HG03439 (cell line): ENCODE results near the gene ZGRF1.
"Not testable (repeated sequence)": the region's sequence is repeated elsewhere in the genome, so short reads cannot be mapped to it uniquely, and the experiment has no call there.

ENCODE experiments used
- ATAC-seq: cut with Tn5 transposase; IDR thresholded peaks from one replicate; pipeline ENCODE4 v1.9.1; 2021; ENCODE audit warnings: mild to moderate bottlenecking, moderate library complexity; ENCODE audit not compliant: unreplicated experiment

ZGRF1 gene, protein sequence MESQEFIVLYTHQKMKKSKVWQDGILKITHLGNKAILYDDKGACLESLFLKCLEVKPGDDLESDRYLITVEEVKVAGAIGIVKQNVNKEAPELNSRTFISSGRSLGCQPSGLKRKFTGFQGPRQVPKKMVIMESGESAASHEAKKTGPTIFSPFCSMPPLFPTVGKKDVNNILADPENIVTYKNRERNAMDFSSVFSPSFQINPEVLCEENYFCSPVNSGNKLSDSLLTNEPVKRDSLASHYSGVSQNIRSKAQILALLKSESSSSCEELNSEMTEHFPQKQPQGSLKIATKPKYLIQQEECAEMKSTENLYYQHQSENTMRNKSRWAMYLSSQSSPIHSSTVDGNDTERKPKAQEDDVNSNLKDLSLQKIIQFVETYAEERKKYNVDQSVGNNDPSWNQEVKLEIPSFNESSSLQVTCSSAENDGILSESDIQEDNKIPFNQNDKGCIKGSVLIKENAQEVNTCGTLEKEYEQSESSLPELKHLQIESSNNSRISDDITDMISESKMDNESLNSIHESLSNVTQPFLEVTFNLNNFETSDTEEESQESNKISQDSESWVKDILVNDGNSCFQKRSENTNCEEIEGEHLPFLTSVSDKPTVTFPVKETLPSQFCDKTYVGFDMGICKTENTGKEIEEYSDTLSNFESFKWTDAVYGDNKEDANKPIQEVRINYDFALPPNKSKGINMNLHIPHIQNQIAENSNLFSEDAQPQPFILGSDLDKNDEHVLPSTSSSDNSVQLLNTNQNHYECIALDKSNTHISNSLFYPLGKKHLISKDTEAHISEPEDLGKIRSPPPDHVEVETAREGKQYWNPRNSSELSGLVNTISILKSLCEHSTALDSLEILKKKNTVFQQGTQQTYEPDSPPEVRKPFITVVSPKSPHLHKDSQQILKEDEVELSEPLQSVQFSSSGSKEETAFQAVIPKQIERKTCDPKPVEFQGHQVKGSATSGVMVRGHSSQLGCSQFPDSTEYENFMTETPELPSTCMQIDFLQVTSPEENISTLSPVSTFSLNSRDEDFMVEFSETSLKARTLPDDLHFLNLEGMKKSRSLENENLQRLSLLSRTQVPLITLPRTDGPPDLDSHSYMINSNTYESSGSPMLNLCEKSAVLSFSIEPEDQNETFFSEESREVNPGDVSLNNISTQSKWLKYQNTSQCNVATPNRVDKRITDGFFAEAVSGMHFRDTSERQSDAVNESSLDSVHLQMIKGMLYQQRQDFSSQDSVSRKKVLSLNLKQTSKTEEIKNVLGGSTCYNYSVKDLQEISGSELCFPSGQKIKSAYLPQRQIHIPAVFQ (N-terminal part only)

DNA sequence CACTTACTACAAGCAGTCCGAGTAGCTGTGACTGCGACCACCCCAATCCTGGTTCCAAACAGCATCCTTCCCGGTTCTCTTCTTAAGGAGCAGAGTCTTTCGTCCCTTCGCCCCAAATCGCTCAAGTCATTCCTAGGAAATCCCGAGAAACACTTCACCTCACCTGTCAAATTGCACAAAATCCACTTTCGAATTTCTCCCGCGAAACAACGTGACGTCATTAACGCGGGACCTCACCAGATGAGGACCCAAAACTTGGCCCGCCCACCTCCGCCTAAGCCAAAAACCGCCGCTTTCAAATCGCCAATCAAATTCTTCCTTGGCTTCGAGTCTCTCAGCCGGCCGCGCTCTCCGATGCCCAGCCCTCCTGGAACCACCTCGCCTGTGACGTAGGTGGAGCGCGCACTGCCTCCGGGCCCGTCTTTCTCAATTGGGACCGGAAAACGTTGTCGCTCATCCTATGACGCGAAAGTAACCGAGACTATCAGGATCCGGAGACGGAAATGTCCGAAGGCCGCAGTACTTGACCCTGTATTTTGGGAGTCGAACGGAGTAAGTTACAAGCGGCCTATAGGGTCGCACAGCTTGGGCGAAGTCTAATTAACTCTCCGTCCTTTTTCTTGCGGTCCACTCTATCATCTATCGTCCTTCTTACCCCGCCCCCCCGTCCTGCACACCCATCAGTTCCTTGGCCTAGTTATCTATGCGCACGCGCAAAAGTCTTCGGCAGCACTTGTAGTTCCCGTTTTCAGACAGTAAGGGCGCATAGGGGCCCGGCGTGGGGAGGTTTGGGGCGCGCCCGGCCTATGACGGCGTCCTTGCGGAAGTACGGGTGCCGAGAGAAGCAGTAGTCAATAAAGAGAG is at the start of gene ZGRF1, which contains the start of gene LARP7:
Gene ZGRF1 (minus strand): TSS at position 222 of the 864 bp plus-strand sequence. CDS start 3,733 bp downstream, outside the sequence.
Gene LARP7 (plus strand): TSS at position 456 of the 864 bp plus-strand sequence. CDS start 7,527 bp downstream, outside the sequence.
- ATAC-seq: peak; percentile 90

DNA sequence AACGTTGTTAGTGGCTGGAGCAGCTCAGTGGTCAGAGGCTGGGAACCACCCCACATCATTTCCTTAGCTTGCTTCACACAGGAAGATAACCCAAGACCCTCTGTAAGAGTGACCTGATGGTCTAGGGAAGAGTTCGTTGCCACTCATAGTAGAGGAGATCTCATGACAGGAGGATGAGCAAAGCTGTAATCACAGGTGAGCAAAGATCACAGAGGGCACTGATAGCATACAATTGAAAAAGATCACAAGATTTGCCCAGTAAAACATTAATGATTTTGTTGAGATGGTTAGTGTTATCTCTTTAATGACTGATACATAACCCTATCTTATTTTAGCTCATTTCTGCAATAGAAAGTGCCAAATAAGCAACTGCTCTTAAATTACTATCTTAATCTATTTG is 44.3 kb upstream of the ZGRF1 start:
- ATAC-seq: no peak

DNA sequence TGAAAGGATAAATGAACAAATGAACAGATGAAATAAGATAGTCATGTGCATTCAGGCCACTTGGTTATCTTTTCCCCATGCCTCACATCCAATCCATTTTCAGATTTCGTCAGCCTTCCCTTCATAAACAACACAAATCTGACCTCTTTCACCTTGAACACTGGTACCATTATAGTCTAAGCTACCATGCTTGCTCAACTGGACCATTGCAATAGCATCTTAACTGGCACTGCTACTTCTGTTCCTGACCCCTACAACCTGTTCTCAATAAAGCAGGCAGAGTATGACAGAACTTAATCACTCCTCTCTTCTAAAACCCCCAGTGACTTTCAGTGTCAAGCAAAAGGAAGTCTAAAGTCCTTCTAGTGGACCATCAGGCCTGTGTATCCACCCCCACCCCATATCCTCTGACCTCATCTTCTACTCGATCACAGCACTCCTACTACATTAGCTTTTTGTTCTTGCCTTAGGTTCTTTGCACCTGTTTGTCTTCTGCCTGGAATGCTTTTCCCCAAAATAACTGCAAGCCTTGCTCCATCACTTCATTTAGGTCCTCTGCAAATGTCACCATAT is 40.9 kb upstream of the ZGRF1 start:
- no peak for ATAC-seq

DNA sequence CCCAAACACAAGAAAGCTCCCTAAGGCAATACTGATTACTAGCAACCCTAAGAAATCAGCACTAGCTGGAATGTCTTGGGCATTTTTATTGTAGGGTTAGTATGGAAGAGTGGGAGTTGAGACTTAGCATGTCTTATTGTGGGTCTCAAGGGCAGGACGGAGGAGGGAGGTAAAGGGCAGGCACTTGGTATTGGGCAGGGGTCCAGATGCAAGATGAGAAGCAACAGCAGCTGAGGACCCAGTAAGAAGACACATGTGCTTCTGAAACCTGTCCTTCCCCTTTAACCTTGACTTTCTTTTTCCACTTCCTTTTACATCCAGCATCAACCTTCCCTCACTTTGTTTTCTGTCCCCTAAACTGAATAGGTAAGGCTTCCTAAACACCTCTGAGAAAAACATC is 37.7 kb upstream of the ZGRF1 start:
- no peak for ATAC-seq

DNA sequence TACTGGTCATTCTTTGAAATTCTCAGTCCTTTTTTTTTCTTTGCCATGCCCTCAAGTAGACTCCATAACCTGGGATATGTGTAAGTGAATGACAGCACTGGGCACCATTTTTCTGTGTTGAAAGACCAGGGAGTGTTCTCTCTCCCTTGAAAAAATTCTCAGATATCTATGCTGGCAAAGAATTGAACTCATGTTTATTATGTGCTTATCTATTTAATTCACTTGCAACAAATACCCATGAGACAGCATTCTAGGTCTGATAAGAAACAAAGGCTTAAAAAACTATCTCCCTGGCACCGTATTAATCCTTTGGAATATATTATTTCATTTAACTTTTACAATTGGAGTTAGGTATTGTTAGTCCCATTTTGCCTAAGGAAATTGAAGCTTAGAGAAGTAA is 37.0 kb upstream of the ZGRF1 start:
- ATAC-seq: no peak

DNA sequence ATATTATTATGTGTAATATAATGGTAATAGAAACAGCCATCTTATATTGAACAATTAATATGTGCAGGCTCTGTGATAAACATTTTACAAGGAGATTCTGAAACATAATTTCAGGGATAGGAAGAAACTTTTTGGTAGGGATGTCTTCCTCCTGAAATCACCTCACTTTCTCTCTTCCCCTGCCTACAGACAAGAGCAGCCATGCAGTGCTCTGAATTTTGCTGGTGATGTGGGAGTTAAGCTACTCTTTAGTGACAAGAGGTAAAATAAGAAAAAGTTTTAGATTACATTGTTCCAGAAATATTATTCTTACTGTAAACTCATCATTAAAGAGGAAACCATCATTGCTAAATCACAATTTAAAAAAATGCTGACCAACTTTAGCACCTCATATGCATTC is 36.4 kb upstream of the ZGRF1 start:
- ATAC-seq: no peak

DNA sequence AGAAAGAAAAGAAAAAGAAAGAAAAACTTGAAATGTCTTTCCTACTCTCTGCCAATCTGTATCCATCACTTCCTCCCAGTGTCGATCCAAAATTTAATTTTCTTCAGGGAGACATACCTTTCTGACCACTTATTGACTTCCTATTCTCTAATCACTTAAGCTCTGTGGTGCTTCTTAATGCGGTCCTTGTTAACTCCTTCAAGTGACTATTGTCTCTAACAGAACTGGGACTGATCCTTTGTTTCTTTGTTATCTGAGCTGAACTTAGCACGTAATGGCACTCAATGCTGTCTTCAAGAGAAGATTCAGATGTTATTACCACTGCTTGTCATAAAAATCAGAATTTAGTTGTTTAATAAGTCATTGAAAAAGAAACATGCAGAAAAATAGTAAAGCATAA is 31.4 kb upstream of the ZGRF1 start:
- ATAC-seq: no peak

DNA sequence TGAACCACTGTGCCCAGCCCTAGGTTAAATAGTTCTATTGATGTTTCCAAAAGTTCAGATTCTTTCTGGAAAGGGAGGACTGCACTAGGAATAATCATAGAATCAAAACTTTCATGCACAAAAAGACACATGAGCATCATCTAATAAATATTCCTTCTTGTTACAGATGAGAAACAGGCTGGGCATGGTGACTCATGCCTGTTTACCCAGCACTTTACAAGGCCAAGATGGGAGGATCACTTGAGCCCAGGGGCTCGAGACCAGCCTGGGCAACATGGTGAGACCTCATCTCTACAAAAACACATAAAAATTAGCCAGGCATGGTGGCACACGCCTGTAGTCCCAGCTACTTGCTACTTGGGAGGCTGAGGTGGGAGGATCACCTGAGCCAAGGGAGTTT is 27.9 kb upstream of the ZGRF1 start:
- ATAC-seq: no peak

DNA sequence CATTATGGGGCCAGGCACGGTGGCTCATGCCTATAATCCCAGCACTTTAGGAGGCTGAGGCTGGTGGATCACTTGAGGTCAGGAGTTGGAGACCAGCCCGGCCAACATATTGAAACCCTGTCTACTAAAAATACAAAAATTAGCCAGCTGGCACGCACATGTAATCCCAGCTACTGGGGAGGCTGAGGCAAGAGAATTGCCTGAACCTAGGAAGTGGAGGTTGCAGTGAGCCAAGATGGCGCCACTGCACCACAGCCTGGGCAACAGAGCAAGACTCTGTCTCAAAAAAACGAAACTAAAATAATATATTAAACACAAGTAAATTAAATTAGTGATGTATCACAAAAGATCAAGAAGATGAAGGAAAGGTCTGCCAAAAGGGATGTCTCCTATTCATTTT is 19.4 kb upstream of the ZGRF1 start:
- ATAC-seq: not testable (repeated sequence)

DNA sequence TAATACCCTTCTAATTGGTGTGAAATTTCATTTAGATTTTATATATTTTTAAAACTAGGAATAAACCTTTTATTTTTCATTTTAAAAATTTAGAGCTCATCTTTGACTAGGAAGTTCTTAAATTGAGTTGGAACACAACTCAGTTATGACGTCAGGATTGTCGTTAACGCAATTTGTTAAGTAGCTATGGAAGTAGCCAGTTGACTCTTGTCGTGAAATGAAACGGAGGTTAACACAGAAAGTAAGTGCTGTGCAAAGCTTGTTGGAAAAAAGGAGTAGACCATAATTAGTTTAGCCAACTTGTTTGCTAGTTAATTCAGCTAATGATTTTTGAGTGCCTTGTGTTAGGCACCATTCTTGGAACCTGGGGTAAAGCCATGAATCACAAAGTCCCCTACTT is 18.6 kb upstream of the ZGRF1 start:
- ATAC-seq: no peak

DNA sequence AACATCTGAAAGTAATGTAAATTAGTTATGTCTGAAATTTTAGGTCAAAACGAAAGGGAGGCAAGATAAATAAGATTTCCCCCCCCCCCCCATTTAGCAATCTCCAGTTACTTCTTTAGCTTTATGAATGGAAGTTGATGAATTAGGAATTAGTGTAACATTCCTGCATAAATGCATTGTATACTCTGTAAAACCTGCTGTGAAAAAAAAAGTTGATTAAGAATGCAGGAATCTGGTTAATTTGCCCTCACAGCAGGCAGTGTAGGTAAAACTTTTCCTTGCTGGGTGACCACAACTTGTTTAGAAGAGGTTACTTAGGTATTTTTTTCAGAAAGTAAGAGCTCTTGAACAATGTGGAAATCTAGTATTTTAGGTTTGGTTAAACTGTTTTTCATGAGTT is 15.5 kb upstream of the ZGRF1 start:
- no peak for ATAC-seq

DNA sequence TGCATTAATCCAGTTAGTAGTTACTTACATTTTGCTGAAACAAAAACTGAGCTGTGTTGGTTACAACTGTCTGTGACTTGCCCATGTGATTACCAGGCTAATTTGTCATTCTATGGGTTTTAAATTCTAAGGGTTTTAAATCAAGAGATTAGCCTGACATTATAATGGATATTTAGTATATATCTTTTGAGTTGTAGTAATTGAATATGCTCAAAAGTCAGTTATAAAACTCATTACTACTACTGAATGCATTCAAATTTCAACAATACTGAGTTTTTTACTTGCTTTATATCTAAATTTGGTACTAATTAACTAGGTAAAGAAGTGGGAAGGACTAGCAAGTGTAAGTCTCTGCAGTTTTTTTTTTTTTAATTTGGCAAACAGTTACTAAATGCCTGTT is 14.9 kb upstream of the ZGRF1 start:
- no peak for ATAC-seq

DNA sequence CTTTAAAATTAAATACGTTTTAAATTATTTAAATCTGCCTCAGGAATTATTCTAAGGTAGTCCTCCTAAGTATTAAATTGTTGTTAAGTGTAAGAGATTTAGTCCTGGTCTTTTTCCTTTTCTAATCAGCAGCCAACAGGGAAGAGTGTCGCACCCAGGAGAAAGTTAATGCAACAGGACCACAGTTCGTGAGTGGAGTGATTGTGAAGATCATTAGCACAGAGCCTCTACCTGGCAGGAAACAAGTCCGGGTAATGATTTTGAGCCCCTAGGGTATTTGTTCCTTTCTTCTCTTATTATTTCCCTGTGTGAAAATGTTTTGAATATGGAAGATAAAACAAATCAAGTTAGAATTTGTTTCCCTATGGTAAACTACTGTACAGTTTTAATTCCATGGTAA is 13.6 kb upstream of the ZGRF1 start:
- no peak for ATAC-seq

DNA sequence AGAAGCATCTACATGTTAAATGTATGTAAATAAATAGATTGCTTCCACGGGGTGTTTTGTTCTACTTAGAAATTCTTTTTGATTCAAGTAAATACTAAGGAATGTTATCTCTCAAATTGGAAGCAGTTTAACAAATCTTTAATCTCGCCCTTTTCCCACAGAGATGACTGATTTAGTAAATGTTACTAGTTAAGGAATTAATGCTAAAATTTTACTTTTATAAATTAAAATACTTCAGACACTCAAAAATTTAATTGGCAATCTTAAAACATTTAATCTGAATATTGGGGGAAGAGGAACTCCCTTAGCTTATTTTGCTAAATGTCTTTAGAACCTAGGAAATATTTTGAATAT is 12.3 kb upstream of the ZGRF1 start:
- no peak for ATAC-seq

DNA sequence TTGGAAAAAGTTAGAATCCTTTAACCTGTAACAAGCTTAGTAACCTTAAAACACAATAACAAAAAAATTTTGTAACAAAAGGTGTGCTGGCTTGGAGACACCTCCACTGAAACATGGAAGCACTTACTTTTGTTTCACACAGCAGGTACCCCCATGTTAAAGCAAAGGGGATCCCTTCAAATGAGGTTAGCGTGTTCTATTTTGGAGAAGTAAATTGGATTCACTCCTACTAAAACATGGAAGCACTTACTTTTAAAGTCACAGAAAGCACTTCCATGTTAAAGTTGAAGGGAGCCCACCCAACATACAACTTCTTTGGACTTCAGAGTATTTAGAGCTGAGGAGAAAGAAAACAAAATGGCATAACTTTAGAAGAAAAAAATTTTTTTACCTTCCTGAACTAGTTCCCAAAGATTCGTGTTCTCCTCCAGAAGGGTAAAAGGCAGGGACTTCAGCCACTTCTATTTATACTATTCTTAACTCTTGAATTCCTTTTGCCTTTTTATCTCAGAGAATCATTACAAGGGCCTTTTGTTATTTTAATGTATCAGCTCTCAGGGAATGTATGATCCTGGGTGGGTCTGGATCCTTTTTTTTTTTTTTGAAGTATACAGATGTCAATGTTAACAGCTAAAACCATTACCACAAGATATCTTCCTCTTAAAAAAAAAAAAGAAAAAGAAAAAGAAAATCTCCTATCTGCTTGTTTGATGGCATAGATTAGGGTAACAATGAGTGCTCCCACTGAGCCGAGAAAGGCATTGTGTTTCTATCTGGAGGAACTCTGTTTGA is 11.8 kb upstream of the ZGRF1 start:
- ATAC-seq: no peak

DNA sequence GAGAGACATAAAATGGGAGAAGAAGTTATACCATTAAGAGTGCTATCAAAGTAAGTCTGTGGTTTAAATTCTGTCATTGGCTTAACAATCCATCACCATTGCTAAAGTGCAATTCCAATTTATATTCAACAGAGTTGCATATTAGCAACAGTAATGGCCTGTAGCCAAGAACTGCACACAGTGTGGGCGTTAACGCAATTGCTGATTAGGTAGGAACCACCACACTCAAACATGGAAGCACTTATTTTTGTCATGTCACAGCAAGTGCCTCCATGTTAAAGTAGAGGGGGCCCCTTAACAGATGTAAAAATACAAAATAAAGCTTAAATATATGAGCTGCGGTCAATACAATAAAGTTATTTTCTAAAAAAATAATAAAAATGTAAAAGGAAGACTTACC is 11.1 kb upstream of the ZGRF1 start:
- ATAC-seq: no peak

DNA sequence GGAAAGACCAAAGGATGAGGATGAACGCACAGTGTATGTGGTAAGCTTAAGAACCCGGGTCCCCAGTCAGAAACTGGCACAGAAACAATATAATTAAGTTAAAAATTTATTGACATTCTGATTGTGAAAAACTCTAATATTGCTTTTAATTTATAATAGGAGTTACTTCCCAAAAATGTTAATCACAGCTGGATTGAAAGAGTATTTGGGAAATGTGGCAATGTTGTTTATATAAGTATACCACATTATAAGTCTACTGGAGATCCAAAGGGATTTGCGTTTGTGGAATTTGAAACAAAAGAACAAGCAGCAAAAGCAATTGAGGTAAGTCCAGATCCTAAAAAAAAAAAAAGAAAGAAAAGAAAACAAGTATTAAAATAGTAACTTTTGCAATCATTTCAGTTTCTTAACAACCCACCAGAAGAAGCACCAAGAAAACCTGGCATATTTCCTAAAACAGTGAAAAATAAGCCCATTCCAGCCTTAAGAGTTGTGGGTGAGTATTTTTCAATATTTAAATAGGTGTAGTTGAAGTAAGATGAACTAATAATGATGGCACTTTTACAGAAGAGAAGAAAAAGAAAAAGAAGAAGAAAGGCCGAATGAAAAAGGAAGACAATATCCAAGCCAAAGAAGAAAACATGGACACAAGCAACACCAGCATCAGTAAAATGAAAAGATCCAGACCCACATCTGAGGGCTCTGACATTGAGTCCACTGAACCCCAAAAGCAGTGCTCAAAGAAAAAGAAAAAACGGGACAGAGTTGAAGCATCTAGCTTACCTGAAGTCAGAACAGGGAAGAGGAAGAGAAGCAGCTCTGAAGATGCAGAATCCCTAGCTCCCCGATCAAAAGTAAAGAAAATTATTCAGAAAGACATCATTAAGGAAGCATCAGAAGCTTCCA is 10.2 kb upstream of the ZGRF1 start:
- ATAC-seq: no peak
